Hematopoietic multipotent progenitor cell treated with erythropoietin and hydrocortisone succinate and interleukin-3 and kit ligand, for 6 days (in vitro differentiated cells): ENCODE measurements around the gene CDO1.

ENCODE experiments used
- DNase-seq: peaks from one replicate; pipeline ENCODE4 v3.0.0-alpha.2; 2015

Gene CDO1

DNA sequence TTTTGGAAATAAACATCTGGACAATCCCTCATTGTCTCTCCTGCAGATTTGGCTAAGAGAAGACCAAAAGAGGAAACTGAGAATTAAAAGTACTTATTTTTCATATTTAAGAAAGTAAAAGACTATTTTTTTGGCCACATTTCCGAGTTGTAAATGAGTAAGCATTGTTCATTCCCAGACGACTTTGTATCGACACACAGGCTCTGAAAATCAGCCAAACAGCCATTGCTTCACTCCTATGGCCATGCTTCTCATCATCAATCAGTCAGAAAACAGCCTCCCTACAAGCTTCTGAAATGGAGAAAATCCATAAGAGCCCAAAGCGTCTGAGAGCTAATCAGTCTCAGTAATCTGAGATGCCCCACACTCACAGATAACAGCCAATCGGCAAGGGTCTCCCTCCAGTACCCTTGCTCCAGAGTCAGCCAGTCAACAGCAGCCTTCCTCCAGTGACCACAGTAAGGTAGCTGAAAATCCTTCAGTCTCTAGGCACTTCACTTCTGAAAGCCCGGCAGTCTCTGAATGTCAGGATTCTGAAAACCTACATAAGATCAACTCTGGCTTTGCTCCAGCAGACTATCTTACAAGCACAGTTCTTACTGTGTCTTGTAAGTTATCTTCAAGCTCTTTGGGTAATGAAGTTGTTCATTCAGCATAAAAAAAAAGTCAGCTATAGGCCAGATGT lies 30.9 kb downstream of the CDO1 start:
- DNase-seq: no peak

- no peak for DNase-seq
Observed at GRCh38 chr5:115778417-115778816, 38.0 kb downstream of the CDO1 start.

DNA sequence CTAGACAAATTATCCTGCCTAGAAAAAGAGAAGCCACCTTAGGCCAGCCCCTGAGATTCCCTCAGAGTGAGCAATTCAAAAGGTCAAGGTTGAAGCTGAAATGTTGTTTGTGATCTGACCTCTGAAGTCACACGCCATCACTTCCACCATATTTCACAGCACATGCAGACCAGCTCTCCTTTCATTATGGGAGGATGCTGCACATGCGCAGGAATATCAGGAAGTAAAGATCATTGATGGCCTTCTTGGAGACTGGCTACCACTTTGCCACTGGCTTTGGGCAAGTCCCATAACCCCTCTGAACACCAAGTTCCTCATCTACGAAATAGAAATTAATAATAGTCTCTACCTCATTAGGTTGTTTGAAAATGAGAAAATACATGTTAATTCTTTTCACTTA lies 39.5 kb downstream of the CDO1 start:
- DNase-seq: no peak

DNA sequence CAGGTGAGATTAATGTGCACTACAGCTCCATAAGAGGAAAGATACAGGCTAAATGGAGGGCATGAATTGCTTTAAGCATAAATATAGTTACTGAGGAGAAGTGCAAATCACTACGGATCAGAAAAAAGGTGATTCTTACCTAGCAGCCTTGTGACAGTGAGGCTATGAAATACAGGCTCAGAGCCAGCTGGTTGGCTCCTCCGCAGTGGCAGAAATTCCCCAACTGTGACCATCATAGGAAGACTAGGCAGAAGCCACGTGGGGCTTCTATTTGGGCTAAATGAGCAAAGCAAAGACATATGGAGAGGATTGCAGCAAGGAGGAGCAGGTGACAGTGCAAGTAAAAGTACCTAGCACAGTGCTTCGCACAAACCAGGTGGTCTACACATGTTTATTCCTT lies 40.5 kb downstream of the CDO1 start:
- DNase-seq: no peak

GRCh38 chr5:115774684-115775083 lies 41.8 kb downstream of the CDO1 start:
- no peak for DNase-seq

DNA sequence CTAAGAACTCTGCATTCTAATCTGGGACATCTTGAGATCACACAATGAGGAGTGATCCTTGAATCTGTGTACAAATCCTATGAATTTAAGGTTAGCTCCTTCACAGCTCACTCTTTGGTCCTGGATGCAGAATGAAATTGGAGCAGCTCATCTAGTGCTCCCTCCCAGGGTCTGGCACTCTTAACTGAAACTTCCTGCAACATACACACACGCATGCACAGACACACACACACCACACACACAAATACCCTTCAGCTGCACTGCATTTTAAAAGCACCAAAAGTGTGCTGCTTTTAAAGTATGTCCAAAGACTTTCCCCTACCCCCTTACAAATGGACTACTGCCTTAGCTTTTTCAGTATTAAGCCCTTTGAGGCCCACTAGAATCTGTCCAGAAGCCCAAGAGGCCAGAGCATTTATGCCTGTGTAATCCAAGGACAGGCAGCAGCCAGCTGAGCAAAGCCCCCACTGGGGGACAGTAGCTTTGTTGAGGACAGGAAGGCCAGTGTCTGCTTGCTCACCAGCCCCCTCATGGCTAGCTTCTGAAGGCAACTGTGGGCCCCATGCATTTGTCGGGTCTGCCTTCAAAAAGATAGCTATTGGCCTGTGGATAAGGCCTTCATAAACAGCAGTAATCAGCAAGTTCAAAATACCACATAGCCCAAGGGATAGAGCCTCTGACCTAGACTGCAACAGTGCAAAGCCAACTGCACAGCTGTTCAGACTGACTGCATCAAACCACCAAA lies 43.6 kb downstream of the CDO1 start:
- DNase-seq: no peak

DNA sequence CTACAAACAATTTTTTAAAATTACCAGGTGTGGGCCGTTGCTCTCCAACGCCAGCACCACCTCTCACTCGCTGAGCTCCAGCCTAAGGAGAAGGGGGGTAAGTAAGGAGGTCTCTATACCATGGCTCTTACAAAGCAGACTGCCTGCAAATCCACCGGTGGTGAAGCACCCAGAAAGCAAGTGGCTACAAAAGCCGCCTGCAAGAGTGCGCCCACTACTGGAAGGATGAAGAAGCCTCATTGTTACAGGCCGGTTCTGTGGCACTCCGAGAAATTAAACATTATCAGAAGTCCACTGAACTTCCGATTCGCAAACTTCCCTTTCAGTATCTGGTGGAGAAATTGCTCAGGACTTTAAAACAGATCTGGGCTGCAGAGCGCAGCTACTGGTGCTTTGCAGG lies 46.0 kb downstream of the CDO1 start:
- DNase-seq: peak; percentile 41

DNA sequence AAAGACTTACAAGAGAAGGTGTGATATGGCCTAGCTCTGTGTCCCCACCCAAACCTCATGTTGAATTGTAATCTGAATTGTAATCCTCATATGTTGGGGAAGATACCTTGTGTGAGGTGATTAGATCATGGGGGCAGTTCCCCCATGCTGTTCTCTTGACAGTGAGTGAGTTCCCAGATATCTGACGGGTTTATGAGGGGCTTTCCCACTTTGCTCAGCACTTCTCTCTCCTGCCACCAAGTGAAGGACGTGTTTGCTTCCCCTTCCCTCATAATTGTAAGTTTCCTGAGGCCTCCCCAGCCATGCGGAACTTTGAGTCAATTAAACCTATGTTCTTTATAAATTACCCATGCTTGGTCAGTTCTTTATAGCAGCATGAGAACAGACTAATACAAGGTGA lies 49.0 kb downstream of the CDO1 start:
- no peak for DNase-seq

GRCh38 chr5:115766608-115767007 lies 49.9 kb downstream of the CDO1 start:
- DNase-seq: no peak

DNA sequence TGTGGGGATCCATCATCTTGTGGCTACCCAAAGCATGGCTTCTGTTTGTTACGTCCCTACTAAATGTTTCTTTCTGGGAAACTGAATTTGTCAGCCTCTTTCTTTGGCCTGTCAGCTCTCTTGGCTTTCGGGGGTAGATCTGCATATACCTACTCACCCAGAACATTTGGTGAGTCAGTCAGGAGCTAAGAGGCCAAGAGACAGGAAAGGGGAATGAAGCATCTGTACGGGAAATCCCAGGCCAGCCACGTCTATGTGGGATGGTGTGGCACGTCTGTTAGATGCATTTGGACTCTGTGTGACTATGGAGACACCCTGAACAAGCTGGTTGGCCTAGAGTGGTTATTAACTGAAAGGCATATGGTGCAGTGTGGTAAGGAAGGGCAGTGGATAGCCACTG lies 58.1 kb downstream of the CDO1 start:
- DNase-seq: no peak

GRCh38 chr5:115755675-115756074 lies 60.8 kb downstream of the CDO1 start:
- no peak for DNase-seq
